ENCODE results near the gene USP30.
"Not testable (repeated sequence)": the region's sequence is repeated elsewhere in the genome, so short reads cannot be mapped to it uniquely, and the experiment has no call there.

The USP30 gene

DNA sequence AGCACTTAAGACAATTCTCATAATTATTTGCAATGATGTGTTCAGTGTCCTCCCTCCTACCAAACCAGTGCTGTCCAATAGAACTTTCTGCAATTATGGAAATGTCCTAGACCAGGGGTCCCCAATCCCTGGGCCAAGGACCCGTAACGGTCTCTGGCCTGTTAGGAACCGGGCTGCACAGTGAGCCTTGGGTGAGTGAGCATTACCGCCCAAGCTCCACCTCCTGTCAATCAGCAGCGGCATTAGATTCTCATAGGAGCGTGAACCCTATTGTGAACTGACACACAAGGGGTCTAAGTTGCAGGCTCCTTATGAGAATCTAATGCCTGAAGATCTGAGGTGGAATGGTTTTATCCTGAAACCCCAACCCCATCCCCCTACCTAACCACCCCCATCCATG lies 35.4 kb upstream of the USP30 start:
- ChIA-PET CTCF (no interaction called here), POLR2A (no interaction called here)

DNA sequence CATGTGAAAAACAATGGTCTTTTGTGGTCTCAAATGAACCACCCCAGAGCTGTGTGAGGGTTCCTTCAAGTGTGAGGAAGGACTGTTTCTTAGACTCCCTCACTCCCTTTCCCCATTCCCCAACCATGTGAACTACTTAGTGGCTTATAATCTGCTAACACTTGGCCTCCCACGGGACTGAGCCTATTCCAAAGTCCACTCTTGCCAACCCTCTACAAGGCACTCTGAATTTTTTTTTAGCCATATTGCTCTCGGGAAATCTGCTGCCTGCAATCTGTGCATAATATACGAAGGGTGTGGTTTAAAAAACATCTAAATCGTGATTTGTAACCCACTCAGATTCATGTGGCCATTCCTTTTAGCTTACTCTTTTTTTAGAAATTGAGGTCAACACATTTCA lies 34.1 kb upstream of the USP30 start:
- TF ChIP-seq, protein P1, sequence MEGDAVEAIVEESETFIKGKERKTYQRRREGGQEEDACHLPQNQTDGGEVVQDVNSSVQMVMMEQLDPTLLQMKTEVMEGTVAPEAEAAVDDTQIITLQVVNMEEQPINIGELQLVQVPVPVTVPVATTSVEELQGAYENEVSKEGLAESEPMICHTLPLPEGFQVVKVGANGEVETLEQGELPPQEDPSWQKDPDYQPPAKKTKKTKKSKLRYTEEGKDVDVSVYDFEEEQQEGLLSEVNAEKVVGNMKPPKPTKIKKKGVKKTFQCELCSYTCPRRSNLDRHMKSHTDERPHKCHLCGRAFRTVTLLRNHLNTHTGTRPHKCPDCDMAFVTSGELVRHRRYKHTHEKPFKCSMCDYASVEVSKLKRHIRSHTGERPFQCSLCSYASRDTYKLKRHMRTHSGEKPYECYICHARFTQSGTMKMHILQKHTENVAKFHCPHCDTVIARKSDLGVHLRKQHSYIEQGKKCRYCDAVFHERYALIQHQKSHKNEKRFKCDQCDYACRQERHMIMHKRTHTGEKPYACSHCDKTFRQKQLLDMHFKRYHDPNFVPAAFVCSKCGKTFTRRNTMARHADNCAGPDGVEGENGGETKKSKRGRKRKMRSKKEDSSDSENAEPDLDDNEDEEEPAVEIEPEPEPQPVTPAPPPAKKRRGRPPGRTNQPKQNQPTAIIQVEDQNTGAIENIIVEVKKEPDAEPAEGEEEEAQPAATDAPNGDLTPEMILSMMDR (IDR thresholded peaks at IDR 0.05; ENCODE audit: insufficient read depth, low read length, missing control alignments): no peak
- no peak overlapping the region for H3K4me3 ChIP-seq (ENCODE audit: low read depth, low read length)
- POLR2A ChIA-PET: no interaction called here
- DNase-seq (ENCODE audit: low read depth, low spot score): no peak
- CTCF ChIA-PET: no interaction called here

More for the DNA sequence above, 35.4 kb upstream of the USP30 start:
- no peak for DNase-seq (ENCODE audit: low read depth, low spot score)
- H3K4me3 ChIP-seq (ENCODE audit: low read depth, low read length): no peak overlapping the region
- TF ChIP-seq, protein P1 (IDR thresholded peaks at IDR 0.05; ENCODE audit: insufficient read depth, low read length, missing control alignments): no peak

DNA sequence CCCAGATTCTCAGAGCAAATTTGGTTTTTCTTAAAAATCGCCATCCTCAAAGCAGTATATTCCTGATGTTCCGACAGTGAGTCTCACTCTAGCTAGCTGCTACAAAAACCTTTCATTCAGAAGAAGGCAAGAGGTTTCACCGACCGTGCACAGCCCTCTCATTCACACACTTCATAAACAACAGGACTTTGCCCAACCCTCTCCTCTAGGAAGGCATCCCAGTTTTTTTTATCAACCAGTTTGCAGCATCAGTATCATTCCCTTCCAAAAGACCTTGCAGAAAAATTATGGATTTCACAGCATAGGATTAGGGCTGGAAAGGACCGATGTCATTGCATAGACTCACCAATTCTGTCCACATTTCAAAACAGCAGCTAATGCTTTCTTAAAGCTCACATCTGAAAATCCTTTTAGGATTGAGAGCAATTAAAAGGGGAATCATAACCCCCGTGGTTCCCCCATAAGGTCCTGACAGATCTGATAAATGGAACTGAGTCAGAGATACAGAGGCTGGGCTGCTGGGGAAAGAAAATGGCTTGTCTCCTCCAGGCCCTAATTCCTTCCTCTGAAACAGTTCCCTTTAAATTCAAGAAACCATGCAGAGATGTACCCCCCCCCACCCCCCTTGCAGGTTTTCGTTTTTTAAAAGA lies 32.1 kb upstream of the USP30 start:
- TF ChIP-seq, protein P1 (IDR thresholded peaks at IDR 0.05; ENCODE audit: insufficient read depth, low read length, missing control alignments): no peak
- ChIA-PET CTCF (interaction anchor here (1.0 kb wide), 1 partner anchor 356 kb away, joined by 3 read pairs; no protein-coding TSS in a partner anchor), POLR2A (no interaction called here)
- no peak overlapping the region for H3K4me3 ChIP-seq (ENCODE audit: low read depth, low read length)
- DNase-seq (ENCODE audit: low read depth, low spot score): no peak

DNA sequence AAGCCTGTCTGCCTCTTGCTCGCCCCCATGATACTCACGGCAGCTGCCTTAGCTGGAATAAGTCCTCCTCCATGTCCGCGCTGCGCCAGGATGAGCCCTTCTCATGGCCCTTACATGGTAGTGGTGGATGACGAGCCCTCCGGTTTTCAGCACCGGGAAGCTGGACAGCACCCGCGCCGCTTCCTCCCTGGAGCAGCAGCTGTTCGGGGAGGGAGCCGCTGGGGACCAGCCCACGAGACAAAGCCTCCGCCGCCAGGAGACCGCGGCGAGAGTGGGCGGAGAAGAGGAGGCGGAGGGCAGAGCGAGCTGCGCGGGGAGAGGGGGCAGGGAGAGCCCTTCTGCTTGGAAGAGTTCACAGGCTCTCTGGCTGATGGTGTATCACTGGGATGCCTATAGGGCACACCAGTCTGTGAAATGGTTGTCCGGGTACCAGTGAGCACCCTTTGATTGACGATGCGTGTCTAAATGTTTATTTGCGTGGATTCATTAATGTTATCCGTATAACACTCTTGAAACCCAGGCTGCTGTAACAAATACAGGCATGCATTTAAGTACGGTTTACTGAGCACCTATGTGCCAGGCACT lies 31.5 kb upstream of the USP30 start, which contains the start of gene SVOP:
SVOP (minus strand) TSS at position 273 of the 585 bp plus-strand sequence; CDS start at position 73, 200 bp downstream.
- DNase-seq (ENCODE audit: low read depth, low spot score): peak; percentile 17
- ChIA-PET CTCF (interaction anchor here (1.0 kb wide), 1 partner anchor 356 kb away, joined by 3 read pairs; no protein-coding TSS in a partner anchor), POLR2A (no interaction called here)
- TF ChIP-seq, protein P1 (IDR thresholded peaks at IDR 0.05; ENCODE audit: insufficient read depth, low read length, missing control alignments): no peak
- H3K4me3 ChIP-seq (ENCODE audit: low read depth, low read length): no peak within 1 kb of the TSS; the same call in 1 of the 2 replicates

DNA sequence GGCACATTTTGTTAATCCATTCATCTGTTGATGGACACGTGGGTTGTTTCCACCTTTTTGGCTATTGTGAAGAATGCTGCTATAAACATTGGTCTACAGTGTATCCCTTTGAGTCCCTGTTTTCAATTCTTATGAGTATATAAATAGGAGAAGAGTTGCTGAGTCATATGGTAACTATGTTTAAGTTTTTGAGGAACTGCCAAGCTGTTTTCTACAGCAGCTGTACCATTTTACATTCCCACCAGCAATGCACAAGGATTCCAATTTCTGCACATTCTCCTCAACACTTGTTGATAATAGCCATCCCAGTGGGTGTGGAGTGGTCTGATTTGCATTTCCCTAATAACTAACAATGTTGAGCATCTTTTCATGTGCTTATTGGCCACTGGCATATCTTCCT lies 24.6 kb upstream of the USP30 start:
- no peak overlapping the region for H3K4me3 ChIP-seq (ENCODE audit: low read depth, low read length)
- ChIA-PET CTCF (no interaction called here), POLR2A (no interaction called here)
- DNase-seq (ENCODE audit: low read depth, low spot score): peak; percentile 7
- TF ChIP-seq, protein P1 (IDR thresholded peaks at IDR 0.05; ENCODE audit: insufficient read depth, low read length, missing control alignments): no peak

DNA sequence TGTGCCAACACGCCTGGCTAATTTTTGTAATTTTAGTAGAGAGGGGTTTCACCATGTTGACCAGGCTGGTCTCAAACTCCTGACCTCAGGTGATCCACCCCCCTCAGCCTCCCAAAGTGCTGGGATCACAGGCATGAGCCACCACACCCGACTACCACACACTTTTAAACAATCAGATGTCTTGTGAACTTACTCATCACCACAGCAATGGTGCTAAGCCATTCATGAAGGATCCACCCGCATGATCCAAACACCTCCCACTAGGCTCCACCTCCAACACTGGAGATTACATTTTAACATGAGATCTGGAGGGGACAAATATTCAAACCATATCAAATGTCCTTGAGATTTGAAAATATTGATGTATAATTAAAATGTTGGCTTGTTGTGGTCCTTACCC lies 23.8 kb upstream of the USP30 start:
- CTCF ChIA-PET; H3K4me3 ChIP-seq (ENCODE audit: low read depth, low read length); POLR2A ChIA-PET; DNase-seq (ENCODE audit: low read depth, low spot score): not testable (repeated sequence)

DNA sequence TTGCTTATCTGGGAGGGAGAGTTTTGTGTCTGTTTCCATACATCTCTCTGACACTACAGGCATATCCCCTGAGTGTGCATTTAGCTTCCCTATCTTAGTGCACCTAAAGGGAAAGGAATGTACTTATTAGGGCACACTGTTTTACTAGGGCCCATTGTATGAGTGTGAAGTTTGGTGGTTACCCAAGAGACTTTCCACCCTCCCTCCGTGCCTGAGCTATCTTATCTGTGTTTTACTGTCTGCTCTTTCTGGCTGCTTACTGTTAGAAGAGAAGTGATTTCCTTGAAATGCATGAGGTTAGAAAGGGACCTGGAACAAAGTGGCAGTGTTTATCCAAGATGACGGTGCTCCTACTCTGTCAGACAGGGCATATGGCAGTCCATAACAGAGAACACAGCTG lies 23.0 kb upstream of the USP30 start:
- H3K4me3 ChIP-seq (ENCODE audit: low read depth, low read length): no peak overlapping the region
- ChIA-PET CTCF (no interaction called here), POLR2A (no interaction called here)
- no peak for DNase-seq (ENCODE audit: low read depth, low spot score)
- TF ChIP-seq, protein P1 (IDR thresholded peaks at IDR 0.05; ENCODE audit: insufficient read depth, low read length, missing control alignments): no peak
